GM12878 (cell line): ENCODE measurements around the gene DNAJC6. TPM values are rescaled to one million over a fixed set of nuclear protein-coding genes. Genes with fewer than 3 reads are reported as not detected.
A peak's percentile ranks its signal among the peaks of the same experiment; 100 is the strongest.
"Not testable (repeated sequence)": the region's sequence is repeated elsewhere in the genome, so short reads cannot be mapped to it uniquely, and the experiment has no call there.

ENCODE experiments used
- ATAC-seq: fragments of 200-7000 bp; cut with Tn5 transposase; 3 replicates; pipeline ENCODE4 v1.9.1; 2020; ENCODE audit warnings: mild to moderate bottlenecking, moderate library complexity
- BruUV-seq: library from RNA; stranded (reverse); fragments of 400-500 nt; replicated peaks from 2 replicates; lab custom pipeline; 2021; lab: Mats Ljungman, UMichigan
- CTCF ChIA-PET: fragments of 300-600 bp; sonication (Branson Sonifier 250); formaldehyde crosslinking; extraction: SDS; loops from one replicate; lab custom pipeline; 2021; ENCODE audit warnings: inconsistent platforms; lab: Yijun Ruan, JAX
- POLR2A ChIA-PET: fragments of 350-600 bp; formaldehyde crosslinking; extraction: SDS; loops from one replicate; lab custom pipeline; 2021; ENCODE audit warnings: inconsistent platforms; lab: Charles Lee
- RAD21 ChIA-PET: fragments of 300-600 bp; sonication (Branson Sonifier 250); formaldehyde crosslinking; loops from one replicate; lab custom pipeline; 2023; ENCODE audit warnings: antibody characterized with exemption; ENCODE audit not compliant: unreplicated experiment; lab: Charles Lee
- SMC1A ChIA-PET: fragments of 300-600 bp; sonication (Branson Sonifier 250); formaldehyde crosslinking; loops from one replicate; lab custom pipeline; 2023; ENCODE audit not compliant: unreplicated experiment, uncharacterized antibody; lab: Charles Lee
- DNase-seq: peaks from one replicate; pipeline ENCODE4 v3.0.0-alpha.2; 2011; ENCODE audit warnings: low read depth, low spot score
- FAIRE-seq: peaks from 3 replicates; lab custom pipeline; 2011; peaks lifted over from hg19 to GRCh38; lab: Jason Lieb, UNC
- H2AFZ ChIP-seq: 2 replicates; pipeline ENCODE4 v1.6.0; 2011; ENCODE audit warnings: low read depth, low read length, control low read depth; ENCODE audit not compliant: control insufficient read depth
- H3K27ac ChIP-seq: 2 replicates; pipeline ENCODE4 v1.5.1; 2011; ENCODE audit warnings: control low read depth; ENCODE audit not compliant: control insufficient read depth, insufficient read depth
- H3K27me3 ChIP-seq, 2 experiments: replicated peaks in 1 of 2; 2 replicates each; pipeline versions ENCODE4 v1.6.0 to v1.6.1; 2011; ENCODE audit warnings: low read length in 1 of 2; ENCODE audit not compliant: control insufficient read depth in 2 of 2, insufficient read depth in 2 of 2
- H3K36me3 ChIP-seq, 2 experiments: 2 replicates each; pipeline ENCODE4 v1.5.1; 2011; ENCODE audit warnings: low read length in 1 of 2; ENCODE audit not compliant: control insufficient read depth in 2 of 2, insufficient read depth in 2 of 2
- H3K4me1 ChIP-seq: 2 replicates; pipeline ENCODE4 v1.6.1; 2011; ENCODE audit warnings: mild to moderate bottlenecking, low read length, moderate library complexity, mixed read lengths; ENCODE audit not compliant: control insufficient read depth, insufficient read depth
- H3K4me2 ChIP-seq: 2 replicates; pipeline ENCODE4 v1.6.0; 2011; ENCODE audit warnings: control low read depth; ENCODE audit not compliant: control insufficient read depth, insufficient read depth
- H3K4me3 ChIP-seq: fragments of 200-600 bp; sonication (generic); 2 replicates; pipeline ENCODE4 v1.5.1; 2016
- H3K79me2 ChIP-seq: 2 replicates; pipeline ENCODE4 v1.6.0; 2011; ENCODE audit warnings: low read length; ENCODE audit not compliant: control insufficient read depth, insufficient read depth
- H3K9ac ChIP-seq: 2 replicates; pipeline ENCODE4 v1.8.0; 2011; ENCODE audit warnings: low read length, control low read depth, mixed read lengths; ENCODE audit not compliant: control insufficient read depth, insufficient read depth
- H3K9me3 ChIP-seq: replicated peaks from 3 replicates; pipeline ENCODE4 v1.5.1; 2011; ENCODE audit warnings: mild to moderate bottlenecking, low read length; ENCODE audit not compliant: control insufficient read depth, insufficient read depth
- H4K20me1 ChIP-seq: 2 replicates; pipeline ENCODE4 v1.6.0; 2011; ENCODE audit not compliant: control insufficient read depth, insufficient read depth
- JUNB ChIP-seq: IDR thresholded peaks from 2 replicates; pipeline ENCODE4 v1.6.1; 2016; ENCODE audit warnings: antibody characterized with exemption, mild to moderate bottlenecking
- KDM1A ChIP-seq: fragments of 200-600 bp; sonication (generic); IDR thresholded peaks from 2 replicates; pipeline ENCODE4 v1.6.1; 2016; ENCODE audit warnings: borderline replicate concordance
- RUNX3 ChIP-seq: IDR thresholded peaks from 2 replicates; pipeline ENCODE4 v1.6.1; 2012; ENCODE audit warnings: low read length, inconsistent platforms
- WGBS: methylation state at CpG from one replicate; pipeline ENCODE4 v1.1.6; 2016; ENCODE audit warnings: low lambda C conversion rate; ENCODE audit not compliant: insufficient replicate concordance, insufficient coverage; ENCODE audit errors: missing lambda C conversion rate; 5-methylcytosine and 5-hydroxymethylcytosine counted together
- in situ Hi-C: fragments of 300-500 bp; cut with MboI; formaldehyde crosslinking; loops from 9 replicates; pipeline ENCODE4 v1.14.3; 2018; ENCODE audit warnings: mixed read lengths
- intact Hi-C: fragments of 100-400 bp; cut with micrococcal nuclease; formaldehyde crosslinking; loops from one replicate; pipeline ENCODE4 v1.14.2; 2022; ENCODE audit not compliant: unreplicated experiment
- polyA plus RNA-seq, 11 experiments: library from polyadenylated mRNA; depleted of rRNA in 4 of 11; unstranded in 6 of 11; stranded (reverse) in 5 of 11; fragments of >200 nt; fragmentation: Nextera tagmentation in 4 of 11; fragmentation: Illumina TruSeq in 1 of 11; extraction: Ambion mirVana in 4 of 11; extraction: Trizol in 1 of 11; gene quantifications; 1 replicate in 1 of 11; 2 replicates in 10 of 11; pipeline versions ENCODE4 v1.2.1 to v1.2.3, GENCODE V29; 2011 to 2016; ENCODE audit warnings: inconsistent platforms in 2 of 11, missing spikeins in 2 of 11, low read depth in 1 of 11
- total RNA-seq, 4 experiments: library from RNA; depleted of rRNA in 3 of 4; stranded (reverse); fragments of >200 nt in 3 of 4; fragmentation: Illumina TruSeq in 1 of 4; extraction: Trizol in 1 of 4; gene quantifications; 2 replicates each; pipeline versions ENCODE4 v1.2.1 to v1.2.3, GENCODE V29; 2013 to 2021

Gene DNAJC6
- total and polyA plus RNA-seq, 10 of the 15 experiments (the other 5 are each of a cell fraction or from before 2014, with no cell fraction given): 0.08 to 4.3 (median 2.7) TPM

DNA sequence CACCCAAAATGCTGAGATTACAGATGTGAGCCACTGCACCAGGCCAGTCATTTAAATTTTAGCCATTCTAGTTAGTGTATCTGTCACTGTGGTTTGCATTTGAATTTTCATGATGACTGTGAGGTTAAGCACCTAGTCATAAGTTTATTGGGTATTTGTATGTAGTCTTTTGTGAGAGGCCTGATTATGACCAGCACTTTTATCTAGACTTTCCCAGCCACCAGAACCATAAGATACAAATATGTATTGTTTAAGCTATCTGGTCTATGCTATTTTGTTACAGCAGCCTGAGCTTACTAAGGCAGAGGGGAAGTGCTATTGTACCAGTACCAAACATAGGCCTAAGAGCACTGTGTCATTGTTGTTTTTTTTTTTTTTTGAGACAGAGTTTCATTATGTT is 19.9 kb upstream of the DNAJC6 start:
- peak; percentile 65 for ATAC-seq
- Histone ChIP-seq H3K27me3 (no peaks in the 10 kb centered on the region), H3K9ac (no peak overlapping the region), H3K36me3 (no peaks in the 10 kb centered on the region), H3K79me2 (no peaks in the 10 kb centered on the region), H4K20me1 (no peaks in the 10 kb centered on the region), H3K4me2 (no peak overlapping the region), H3K4me1 (no peaks in the 10 kb centered on the region), H3K27ac (no peak overlapping the region)
- ChIA-PET CTCF (no interaction called here), SMC1A (no interaction called here)
- no peak for FAIRE-seq
- TF ChIP-seq RUNX3 (peak; percentile 44; the same call in 1 of the 2 replicates), JUNB (peak; percentile 32; the same call in 1 of the 2 replicates), KDM1A (no peak)
- TF ChIP-seq, all 136 proteins: peak for 2
- H2AFZ ChIP-seq: no peak overlapping the region
- DNase-seq: no peak
- no peaks in the 10 kb centered on the region for H3K9me3 ChIP-seq
- in situ Hi-C loops (no loop called here), intact Hi-C loops (no loop called here)
- no TSS peak for BruUV-seq
- H3K4me3 ChIP-seq: no peak overlapping the region
- ChIA-PET POLR2A (no interaction called here), RAD21 (no interaction called here)

DNA sequence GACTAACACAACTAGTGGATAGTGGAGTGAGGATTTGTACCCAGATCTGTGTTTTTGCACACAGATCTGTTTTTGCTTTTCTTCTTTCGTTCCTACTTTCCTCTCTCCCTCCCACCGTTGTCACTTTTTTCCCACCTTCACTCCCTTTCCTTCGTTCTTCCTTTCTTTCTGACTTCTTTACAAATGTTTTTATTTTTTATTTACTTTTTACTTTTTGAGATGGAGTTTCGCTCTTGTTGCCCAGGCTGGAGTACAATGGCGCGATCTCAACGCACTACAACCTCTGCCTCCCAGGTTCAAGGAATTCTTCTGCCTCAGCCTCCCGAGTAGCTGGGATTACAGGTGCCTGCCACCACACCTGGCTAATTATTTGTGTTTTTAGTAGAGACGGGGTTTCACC is 17.5 kb upstream of the DNAJC6 start:
- H3K4me1 ChIP-seq, POLR2A ChIA-PET, FAIRE-seq, SMC1A ChIA-PET, H3K4me3 ChIP-seq, H2AFZ ChIP-seq, H3K27ac ChIP-seq, H3K27me3 ChIP-seq, in situ Hi-C loops, H4K20me1 ChIP-seq, H3K9me3 ChIP-seq, BruUV-seq, H3K36me3 ChIP-seq, ATAC-seq, intact Hi-C loops, DNase-seq, RAD21 ChIA-PET, H3K9ac ChIP-seq, H3K79me2 ChIP-seq, H3K4me2 ChIP-seq: not testable (repeated sequence)
- 62% methylated on average over 9 of the region's 9 CpGs for WGBS
- CTCF ChIA-PET: interaction anchor here (0.5 to 0.6 kb wide), 2 partner anchors 20 to 121 kb away, joined by 3 to 4 read pairs; no protein-coding TSS in a partner anchor
